Cardiac fibroblast (primary cell): ENCODE measurements around the gene ZFP92.

Source experiments
- DNase-seq, 2 donors: peaks; one replicate each; pipeline versions ENCODE4 v3.0.0 to v3.0.0-alpha.2; 2010; ENCODE audit warnings: low read depth in 2 of 2
- H3K4me3 ChIP-seq, 2 donors: replicated peaks in 1 of 2; 1 replicate in 1 of 2; 2 replicates in 1 of 2; pipeline ENCODE4 v1.5.1; 2011; ENCODE audit warnings: low read depth in 2 of 2, low read length in 2 of 2, mild to moderate bottlenecking in 2 of 2, moderate library complexity in 1 of 2
- CTCF ChIP-seq: IDR thresholded peaks from one replicate; pipeline ENCODE4 v1.5.1; 2011; ENCODE audit warnings: low read depth, mild to moderate bottlenecking, low read length, inconsistent platforms

ZFP92 gene

GRCh38 chrX:153443476-153444332 is 32.4 kb downstream of the ZFP92 start:
- TF ChIP-seq CTCF: no peak
- no peak overlapping the region for H3K4me3 ChIP-seq
- DNase-seq: no peak

- TF ChIP-seq CTCF: no peak
- H3K4me3 ChIP-seq: no peak overlapping the region
- DNase-seq: no peak
Observed at GRCh38 chrX:153444333-153445011, 33.2 kb downstream of the ZFP92 start.

- H3K4me3 ChIP-seq: no peak overlapping the region
- TF ChIP-seq CTCF: no peak
- no peak for DNase-seq
Observed at GRCh38 chrX:153445106-153445855, 34.0 kb downstream of the ZFP92 start.

- TF ChIP-seq CTCF: no peak
- no peak for DNase-seq
- H3K4me3 ChIP-seq: no peak within 1 kb of the TSS
Observed at GRCh38 chrX:153445856-153446635, 34.8 kb downstream of the ZFP92 start, which contains the start of gene TREX2. Gene TREX2 (minus strand): TSS chrX:153446056. CDS start chrX:153445430, 626 bp downstream.

- no peak overlapping the region for H3K4me3 ChIP-seq
- no peak for TF ChIP-seq CTCF
- DNase-seq: no peak
Observed at GRCh38 chrX:153446636-153446936, 35.3 kb downstream of the ZFP92 start.

GRCh38 chrX:153446950-153447580 is 35.8 kb downstream of the ZFP92 start:
- no peak for TF ChIP-seq CTCF
- no peak for DNase-seq
- H3K4me3 ChIP-seq: no peak overlapping the region
